Gastroesophageal sphincter (tissue), 4 donors: Measurements from ENCODE around the gene FGA. TPM values are rescaled to one million over a fixed set of nuclear protein-coding genes. Genes with fewer than 3 reads are reported as not detected.

Experiments
- ATAC-seq: fragments of 150-250 bp; one replicate; pipeline ENCODE4 v1.9.1; 2016; ENCODE audit warnings: mild to moderate bottlenecking, moderate library complexity
- H3K27ac ChIP-seq, 4 donors: fragments of 200-600 bp; sonication (generic) in 3 of 4; 1 replicate in 3 of 4; 2 replicates in 1 of 4; pipeline ENCODE4 v1.5.1; 2016 to 2019
- H3K27me3 ChIP-seq: fragments of 200-600 bp; sonication (generic); one replicate; pipeline ENCODE4 v1.5.1; 2019
- H3K36me3 ChIP-seq, 2 donors: fragments of 200-600 bp; sonication (generic); one replicate each; pipeline ENCODE4 v1.5.1; 2019; ENCODE audit warnings: control low read depth in 1 of 2
- H3K4me1 ChIP-seq, 3 donors: fragments of 200-600 bp; sonication (generic); 1 replicate in 2 of 3; 2 replicates in 1 of 3; pipeline ENCODE4 v1.5.1; 2016 to 2019; ENCODE audit warnings: control low read depth in 2 of 3
- H3K4me3 ChIP-seq, 2 donors: fragments of 200-600 bp; sonication (generic); one replicate each; pipeline ENCODE4 v1.5.1; 2019; ENCODE audit warnings: mild to moderate bottlenecking in 1 of 2, moderate library complexity in 1 of 2
- H3K9me3 ChIP-seq, 3 donors: fragments of 200-600 bp; sonication (generic); one replicate each; pipeline ENCODE4 v1.5.1; 2017 to 2019; ENCODE audit warnings: control low read depth in 2 of 3
- CTCF ChIP-seq, 4 experiments: fragments of 200-600 bp in 2 of 4; fragments of 450-650 bp in 2 of 4; sonication (generic) in 1 of 4; IDR thresholded peaks; one replicate each; pipeline ENCODE4 v1.5.1; 2017 to 2019; ENCODE audit warnings: antibody characterized with exemption in 4 of 4, mild to moderate bottlenecking in 2 of 4, moderate library complexity in 2 of 4
- EP300 ChIP-seq: sonication (generic); formaldehyde crosslinking; IDR thresholded peaks from one replicate; pipeline ENCODE4 v1.6.1; 2017; ENCODE audit warnings: antibody characterized with exemption, mild to moderate bottlenecking
- POLR2A ChIP-seq, 2 donors: fragments of 450-650 bp; IDR thresholded peaks; one replicate each; pipeline ENCODE4 v1.6.1; 2017; ENCODE audit warnings: antibody characterized with exemption in 2 of 2, mild to moderate bottlenecking in 2 of 2, moderate library complexity in 1 of 2
- POLR2AphosphoS5 ChIP-seq: sonication (generic); formaldehyde crosslinking; IDR thresholded peaks from one replicate; pipeline ENCODE4 v1.6.1; 2017; ENCODE audit warnings: antibody characterized with exemption
- WGBS, 2 donors: methylation state at CpG; one replicate each; pipeline ENCODE4 v1.1.5; 2018; ENCODE audit warnings: low coverage in 1 of 2; 5-methylcytosine and 5-hydroxymethylcytosine counted together
- total RNA-seq, 4 donors: library from RNA; depleted of rRNA; stranded (reverse); fragments of >200 nt; gene quantifications; one replicate each; pipeline ENCODE4 v1.1.0, GENCODE V29; 2016

The FGA gene
- total RNA-seq, 4 donors from 2014 or later: 0.12 TPM; not detected in 3

- peaks cover 18% of the 10 kb centered on the region for H3K27me3 ChIP-seq
- no peak overlapping the region for H3K27ac ChIP-seq
- H3K4me1 ChIP-seq: peaks cover 0 to 12% (median 5%) of the 10 kb centered on the region in 3 donors
- H3K9me3 ChIP-seq: no peaks in the 10 kb centered on the region
- H3K4me3 ChIP-seq: no peak overlapping the region
- H3K36me3 ChIP-seq: no peaks in the 10 kb centered on the region
- WGBS, 2 donors: 83 to 86% methylated on average over 3 of the region's 3 CpGs
- no peak for ATAC-seq
- TF ChIP-seq POLR2AphosphoS5: no peak
- no peak for TF ChIP-seq CTCF (IDR thresholded peaks at IDR 0.05)
- TF ChIP-seq POLR2A (IDR thresholded peaks at IDR 0.05): no peak
- no peak for TF ChIP-seq EP300
These were observed 35.4 kb upstream of the FGA start for GRCh38 chr4:154625971-154626370.

GRCh38 chr4:154623995-154624394, 33.5 kb upstream of the FGA start:
- H3K27ac ChIP-seq: no peak overlapping the region
- no peak for TF ChIP-seq CTCF (IDR thresholded peaks at IDR 0.05)
- no peak for TF ChIP-seq POLR2A (IDR thresholded peaks at IDR 0.05)
- TF ChIP-seq POLR2AphosphoS5: no peak
- no peak for TF ChIP-seq EP300
- no peaks in the 10 kb centered on the region for H3K36me3 ChIP-seq
- H3K4me1 ChIP-seq: peaks cover 0 to 12% (median 5%) of the 10 kb centered on the region in 3 donors
- H3K4me3 ChIP-seq: no peak overlapping the region
- H3K9me3 ChIP-seq: no peaks in the 10 kb centered on the region
- 84% methylated on average over 7 of the region's 7 CpGs; no CpG with 5 or more reads in 1 of the 2 donors for WGBS, 2 donors
- peaks cover under 1% of the 10 kb centered on the region for H3K27me3 ChIP-seq
- no peak for ATAC-seq

DNA sequence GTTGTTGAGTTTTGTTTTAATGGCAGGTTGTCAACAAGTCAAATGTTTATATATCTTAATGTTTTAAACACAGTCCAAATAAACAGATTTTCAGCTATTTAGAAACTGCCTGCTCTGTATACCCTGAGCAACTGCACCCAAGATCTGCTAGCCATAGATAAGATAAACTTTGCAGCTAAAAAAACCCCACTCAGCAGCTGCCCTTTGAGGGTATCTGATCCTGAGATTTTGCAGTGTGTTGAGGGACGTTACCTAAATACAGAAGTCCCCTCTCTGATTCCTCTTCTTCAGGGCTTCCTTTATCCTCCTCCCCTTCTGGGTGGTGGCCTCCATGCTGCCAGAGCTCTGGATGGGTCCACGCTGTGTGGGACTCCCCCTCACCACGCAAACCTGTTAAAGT, 32.9 kb upstream of the FGA start:
- ATAC-seq: no peak
- 64 to 83% methylated on average over 3 of the region's 3 CpGs for WGBS, 2 donors
- no peaks in the 10 kb centered on the region for H3K27me3 ChIP-seq
- TF ChIP-seq CTCF (IDR thresholded peaks at IDR 0.05) (no peak), EP300 (no peak), POLR2A (IDR thresholded peaks at IDR 0.05) (no peak)
- H3K9me3 ChIP-seq: no peaks in the 10 kb centered on the region
- H3K4me1 ChIP-seq: peaks cover 0 to 12% (median 5%) of the 10 kb centered on the region in 3 donors
- H3K4me3 ChIP-seq: no peak overlapping the region
- no peak overlapping the region for H3K27ac ChIP-seq
- no peaks in the 10 kb centered on the region for H3K36me3 ChIP-seq

DNA sequence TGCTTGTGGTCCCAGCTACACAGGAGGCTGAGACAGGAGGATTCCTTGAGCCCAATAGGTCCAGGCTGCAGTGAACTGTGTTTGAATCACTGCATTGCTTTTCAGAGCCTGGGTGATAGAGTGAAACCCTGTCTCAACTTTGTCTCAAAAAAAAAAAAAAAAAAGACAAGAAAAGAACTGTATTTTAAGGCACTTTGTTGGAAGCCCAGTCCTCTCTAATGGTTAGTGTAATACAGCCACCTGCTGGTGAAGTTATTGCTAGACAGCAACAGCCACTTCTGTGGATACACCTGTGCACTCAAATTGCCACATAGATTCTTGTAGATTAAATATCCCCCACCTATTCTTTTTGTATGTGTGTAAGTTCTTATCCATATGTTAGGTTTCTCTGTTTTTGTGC, 32.1 kb upstream of the FGA start:
- Histone ChIP-seq H3K27me3 (no peaks in the 10 kb centered on the region), H3K27ac (no peak overlapping the region), H3K4me3 (no peak overlapping the region), H3K36me3 (no peaks in the 10 kb centered on the region), H3K9me3 (no peaks in the 10 kb centered on the region), H3K4me1 (peaks cover 0 to 12% (median 5%) of the 10 kb centered on the region in 3 donors)
- no peak for ATAC-seq
- TF ChIP-seq POLR2A (IDR thresholded peaks at IDR 0.05): no peak
- TF ChIP-seq CTCF (IDR thresholded peaks at IDR 0.05): peak; percentile 14 to 39 (median 35)

- no peak for ATAC-seq
- Histone ChIP-seq H3K36me3 (no peaks in the 10 kb centered on the region), H3K9me3 (no peaks in the 10 kb centered on the region), H3K27me3 (no peaks in the 10 kb centered on the region), H3K4me1 (no peaks in the 10 kb centered on the region), H3K4me3 (no peak overlapping the region), H3K27ac (no peak overlapping the region)
- 0 to 33% methylated on average over 1 of the region's 1 CpG for WGBS, 2 donors
- TF ChIP-seq POLR2A (IDR thresholded peaks at IDR 0.05) (no peak), CTCF (IDR thresholded peaks at IDR 0.05) (no peak), POLR2AphosphoS5 (no peak), EP300 (no peak)
These were observed 29.6 kb upstream of the FGA start for GRCh38 chr4:154620111-154620510.
